HepG2 (cell line): Measurements from ENCODE around the gene HYOU1. TPM values are rescaled to one million over a fixed set of nuclear protein-coding genes. Genes with fewer than 3 reads are reported as not detected.

ENCODE experiments used
- ASH2L ChIP-seq: fragments of 300-600, 200-600 bp; sonication (generic); IDR thresholded peaks from 2 replicates; pipeline ENCODE4 v1.7.0; 2017; ENCODE audit warnings: low read depth, mild to moderate bottlenecking, moderate library complexity, mixed read lengths, low read length; ENCODE audit not compliant: insufficient read length
- ATF7 ChIP-seq, 2 experiments: fragments of 450-650 bp in 1 of 2; sonication (generic) in 1 of 2; formaldehyde crosslinking in 1 of 2; IDR thresholded peaks; 2 replicates each; pipeline versions ENCODE4 v1.4.0 to v1.6.1; 2016 to 2020; ENCODE audit warnings: antibody characterized with exemption in 1 of 2, mild to moderate bottlenecking in 1 of 2, missing genetic modification reagents in 1 of 2
- FUBP1 ChIP-seq: sonication (generic); formaldehyde crosslinking; IDR thresholded peaks from 2 replicates; pipeline ENCODE4 v1.5.1; 2020; ENCODE audit warnings: missing genetic modification reagents, mild to moderate bottlenecking, borderline replicate concordance
- GFI1 ChIP-seq: sonication (generic); formaldehyde crosslinking; IDR thresholded peaks from 2 replicates; pipeline ENCODE4 v1.5.0; 2020; ENCODE audit warnings: missing genetic modification reagents, mild to moderate bottlenecking, borderline replicate concordance
- KDM5B ChIP-seq: sonication (generic); formaldehyde crosslinking; IDR thresholded peaks from 2 replicates; pipeline ENCODE4 v1.4.0; 2020; ENCODE audit warnings: missing genetic modification reagents, mild to moderate bottlenecking, borderline replicate concordance
- KLF15 ChIP-seq: sonication (generic); formaldehyde crosslinking; IDR thresholded peaks from 2 replicates; pipeline ENCODE4 v1.8.1; 2023; ENCODE audit warnings: borderline replicate concordance, mild to moderate bottlenecking, inconsistent platforms, missing genetic modification reagents, mixed read lengths
- POGZ ChIP-seq: sonication (generic); formaldehyde crosslinking; IDR thresholded peaks from 2 replicates; pipeline ENCODE4 v1.4.0; 2020; ENCODE audit warnings: mild to moderate bottlenecking, missing genetic modification reagents
- REL ChIP-seq: sonication (generic); formaldehyde crosslinking; conservative IDR thresholded peaks from 2 replicates; pipeline ENCODE4 v1.8.0; 2022; ENCODE audit warnings: mild to moderate bottlenecking, missing genetic modification reagents, moderate library complexity
- U2AF1 ChIP-seq: fragments of 200-400 bp; formaldehyde crosslinking; optimal IDR thresholded peaks from 2 replicates; pipeline ENCODE3; 2017; ENCODE audit warnings: mild to moderate bottlenecking, low read depth, low read length
- ZNF350 ChIP-seq: sonication (generic); formaldehyde crosslinking; IDR thresholded peaks from 2 replicates; pipeline ENCODE4 v1.4.0; 2020; ENCODE audit warnings: mild to moderate bottlenecking, low read depth, missing genetic modification reagents, borderline replicate concordance
- ZNF792 ChIP-seq: IDR thresholded peaks from 2 replicates; pipeline ENCODE4 v1.6.1; 2016
- polyA plus RNA-seq, 8 experiments: library from polyadenylated mRNA; depleted of rRNA in 3 of 8; stranded (reverse) in 7 of 8; unstranded in 1 of 8; fragments of >200 nt; fragmentation: Illumina TruSeq in 4 of 8; extraction: Trizol in 4 of 8; gene quantifications; 2 replicates each; pipeline versions ENCODE4 v1.2.1 to v1.2.3, GENCODE V29; 2011 to 2016; ENCODE audit warnings: low read depth in 4 of 8, missing spikeins in 1 of 8, mixed read lengths in 1 of 8; ENCODE audit not compliant: insufficient read depth in 1 of 8
- total RNA-seq, 5 experiments: library from RNA; depleted of rRNA; stranded (reverse); fragments of >200 nt; fragmentation: Illumina TruSeq; extraction: Trizol; gene quantifications; 2 replicates each; pipeline ENCODE4 v1.2.3, GENCODE V29; 2016; ENCODE audit warnings: low read depth in 1 of 5
- TF ChIP-seq, protein P1 (sequence below): sonication (generic); formaldehyde crosslinking; IDR thresholded peaks from 2 replicates; pipeline ENCODE4 v1.4.0; 2020; ENCODE audit warnings: missing genetic modification reagents
- TF ChIP-seq, protein P2 (sequence below), 2 experiments: sonication (generic) in 1 of 2; formaldehyde crosslinking in 1 of 2; IDR thresholded peaks; 2 replicates each; pipeline versions ENCODE4 v1.6.1 to v1.9.0; 2014 to 2022; ENCODE audit warnings: antibody characterized with exemption in 1 of 2, borderline replicate concordance in 1 of 2, inconsistent platforms in 1 of 2, low read depth in 1 of 2, missing genetic modification reagents in 1 of 2
- TF ChIP-seq, protein P3 (sequence below): sonication (generic); formaldehyde crosslinking; conservative IDR thresholded peaks from 2 replicates; pipeline ENCODE4 v1.4.0; 2020; ENCODE audit warnings: missing genetic modification reagents

The HYOU1 gene
- total and polyA plus RNA-seq, 2 of the 13 experiments (the other 11 are each of a cell fraction or from before 2014, with no cell fraction given): 127 to 155 TPM

DNA sequence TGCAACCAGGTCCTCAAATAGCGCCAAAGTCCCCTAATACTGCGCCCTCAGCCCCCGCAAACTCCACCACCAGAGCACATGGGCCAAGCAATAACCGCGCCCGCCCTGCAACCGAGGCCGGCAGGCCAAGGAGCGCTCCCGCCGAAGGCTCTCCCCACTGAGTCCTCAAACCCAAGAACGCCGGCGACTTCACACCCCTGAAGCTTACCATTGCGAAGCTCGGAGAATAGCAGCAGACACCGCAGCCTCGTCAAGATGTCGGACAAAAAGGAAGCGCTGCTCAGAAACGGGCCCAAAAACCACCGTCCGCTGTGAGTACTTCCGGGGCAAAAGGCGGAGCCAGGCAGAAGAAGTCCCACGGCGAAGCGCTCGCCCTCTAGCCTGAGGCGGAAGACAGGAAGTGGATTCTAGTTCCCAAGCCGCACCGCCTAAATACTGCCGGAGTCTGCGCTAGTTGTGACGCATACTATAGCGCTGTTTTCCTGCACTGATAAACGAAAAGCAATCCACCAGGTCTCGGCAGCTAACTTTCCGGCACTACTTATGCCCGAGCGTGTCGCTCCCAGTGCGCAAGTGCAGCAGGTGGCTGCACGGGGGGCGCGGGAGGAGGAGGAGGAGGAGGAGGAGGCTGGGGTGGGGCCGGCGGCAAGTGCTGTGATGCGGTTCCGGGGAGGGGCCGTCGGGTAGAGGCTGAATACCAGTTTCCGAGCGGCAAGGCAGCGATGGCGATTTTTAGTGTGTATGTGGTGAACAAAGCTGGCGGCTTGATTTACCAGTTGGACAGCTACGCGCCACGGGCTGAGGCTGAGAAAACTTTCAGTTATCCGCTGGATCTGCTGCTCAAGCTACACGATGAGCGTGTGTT is 38.7 kb downstream of the HYOU1 start, which contains the start of the genes RPS25 and TRAPPC4 (continued):
- TF ChIP-seq POGZ (CRISPR knock-in tag) (peak; percentile 8), ASH2L (peak; percentile 96), U2AF1 (peak; percentile 36), ZNF350 (CRISPR knock-in tag) (no peak; the same call in 1 of the 2 replicates), KLF15 (CRISPR knock-in tag) (no peak; the same call in 1 of the 2 replicates), KDM5B (CRISPR knock-in tag) (peak; percentile 85; the same call in 1 of the 2 replicates), GFI1 (CRISPR knock-in tag) (no peak; the same call in 1 of the 2 replicates), FUBP1 (CRISPR knock-in tag) (no peak), REL (peak; percentile 74), ATF7 (IDR thresholded peaks at IDR 0.05) (no peak), ATF7 (CRISPR knock-in tag; IDR thresholded peaks at IDR 0.05) (0 out of 2 replicates have a peak, but pooled peaks have one; percentile 19), ZNF792 (no peak)
- TF ChIP-seq, protein P1, sequence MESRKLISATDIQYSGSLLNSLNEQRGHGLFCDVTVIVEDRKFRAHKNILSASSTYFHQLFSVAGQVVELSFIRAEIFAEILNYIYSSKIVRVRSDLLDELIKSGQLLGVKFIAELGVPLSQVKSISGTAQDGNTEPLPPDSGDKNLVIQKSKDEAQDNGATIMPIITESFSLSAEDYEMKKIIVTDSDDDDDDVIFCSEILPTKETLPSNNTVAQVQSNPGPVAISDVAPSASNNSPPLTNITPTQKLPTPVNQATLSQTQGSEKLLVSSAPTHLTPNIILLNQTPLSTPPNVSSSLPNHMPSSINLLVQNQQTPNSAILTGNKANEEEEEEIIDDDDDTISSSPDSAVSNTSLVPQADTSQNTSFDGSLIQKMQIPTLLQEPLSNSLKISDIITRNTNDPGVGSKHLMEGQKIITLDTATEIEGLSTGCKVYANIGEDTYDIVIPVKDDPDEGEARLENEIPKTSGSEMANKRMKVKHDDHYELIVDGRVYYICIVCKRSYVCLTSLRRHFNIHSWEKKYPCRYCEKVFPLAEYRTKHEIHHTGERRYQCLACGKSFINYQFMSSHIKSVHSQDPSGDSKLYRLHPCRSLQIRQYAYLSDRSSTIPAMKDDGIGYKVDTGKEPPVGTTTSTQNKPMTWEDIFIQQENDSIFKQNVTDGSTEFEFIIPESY (CRISPR knock-in tag): peak; percentile 15; the same call in 1 of the 2 replicates
- TF ChIP-seq, protein P2, sequence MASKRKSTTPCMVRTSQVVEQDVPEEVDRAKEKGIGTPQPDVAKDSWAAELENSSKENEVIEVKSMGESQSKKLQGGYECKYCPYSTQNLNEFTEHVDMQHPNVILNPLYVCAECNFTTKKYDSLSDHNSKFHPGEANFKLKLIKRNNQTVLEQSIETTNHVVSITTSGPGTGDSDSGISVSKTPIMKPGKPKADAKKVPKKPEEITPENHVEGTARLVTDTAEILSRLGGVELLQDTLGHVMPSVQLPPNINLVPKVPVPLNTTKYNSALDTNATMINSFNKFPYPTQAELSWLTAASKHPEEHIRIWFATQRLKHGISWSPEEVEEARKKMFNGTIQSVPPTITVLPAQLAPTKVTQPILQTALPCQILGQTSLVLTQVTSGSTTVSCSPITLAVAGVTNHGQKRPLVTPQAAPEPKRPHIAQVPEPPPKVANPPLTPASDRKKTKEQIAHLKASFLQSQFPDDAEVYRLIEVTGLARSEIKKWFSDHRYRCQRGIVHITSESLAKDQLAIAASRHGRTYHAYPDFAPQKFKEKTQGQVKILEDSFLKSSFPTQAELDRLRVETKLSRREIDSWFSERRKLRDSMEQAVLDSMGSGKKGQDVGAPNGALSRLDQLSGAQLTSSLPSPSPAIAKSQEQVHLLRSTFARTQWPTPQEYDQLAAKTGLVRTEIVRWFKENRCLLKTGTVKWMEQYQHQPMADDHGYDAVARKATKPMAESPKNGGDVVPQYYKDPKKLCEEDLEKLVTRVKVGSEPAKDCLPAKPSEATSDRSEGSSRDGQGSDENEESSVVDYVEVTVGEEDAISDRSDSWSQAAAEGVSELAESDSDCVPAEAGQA (IDR thresholded peaks at IDR 0.05; ENCODE audit: low read depth): peak; percentile 90
- TF ChIP-seq, protein P2 (CRISPR knock-in tag; IDR thresholded peaks at IDR 0.05; ENCODE audit: borderline replicate concordance): peak; percentile 80; the same call in 1 of the 2 replicates
- TF ChIP-seq, protein P3, sequence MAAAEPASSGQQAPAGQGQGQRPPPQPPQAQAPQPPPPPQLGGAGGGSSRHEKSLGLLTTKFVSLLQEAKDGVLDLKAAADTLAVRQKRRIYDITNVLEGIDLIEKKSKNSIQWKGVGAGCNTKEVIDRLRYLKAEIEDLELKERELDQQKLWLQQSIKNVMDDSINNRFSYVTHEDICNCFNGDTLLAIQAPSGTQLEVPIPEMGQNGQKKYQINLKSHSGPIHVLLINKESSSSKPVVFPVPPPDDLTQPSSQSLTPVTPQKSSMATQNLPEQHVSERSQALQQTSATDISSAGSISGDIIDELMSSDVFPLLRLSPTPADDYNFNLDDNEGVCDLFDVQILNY (CRISPR knock-in tag): 0 out of 2 replicates have a peak, but pooled peaks have one; percentile 36
